GM19467 (cell line): ENCODE results near the gene FAHD1.

Experiments used
- ATAC-seq: cut with Tn5 transposase; IDR thresholded peaks from one replicate; pipeline ENCODE4 v1.9.1; 2021; ENCODE audit warnings: mild to moderate bottlenecking, moderate library complexity; ENCODE audit not compliant: unreplicated experiment

The FAHD1 gene

DNA sequence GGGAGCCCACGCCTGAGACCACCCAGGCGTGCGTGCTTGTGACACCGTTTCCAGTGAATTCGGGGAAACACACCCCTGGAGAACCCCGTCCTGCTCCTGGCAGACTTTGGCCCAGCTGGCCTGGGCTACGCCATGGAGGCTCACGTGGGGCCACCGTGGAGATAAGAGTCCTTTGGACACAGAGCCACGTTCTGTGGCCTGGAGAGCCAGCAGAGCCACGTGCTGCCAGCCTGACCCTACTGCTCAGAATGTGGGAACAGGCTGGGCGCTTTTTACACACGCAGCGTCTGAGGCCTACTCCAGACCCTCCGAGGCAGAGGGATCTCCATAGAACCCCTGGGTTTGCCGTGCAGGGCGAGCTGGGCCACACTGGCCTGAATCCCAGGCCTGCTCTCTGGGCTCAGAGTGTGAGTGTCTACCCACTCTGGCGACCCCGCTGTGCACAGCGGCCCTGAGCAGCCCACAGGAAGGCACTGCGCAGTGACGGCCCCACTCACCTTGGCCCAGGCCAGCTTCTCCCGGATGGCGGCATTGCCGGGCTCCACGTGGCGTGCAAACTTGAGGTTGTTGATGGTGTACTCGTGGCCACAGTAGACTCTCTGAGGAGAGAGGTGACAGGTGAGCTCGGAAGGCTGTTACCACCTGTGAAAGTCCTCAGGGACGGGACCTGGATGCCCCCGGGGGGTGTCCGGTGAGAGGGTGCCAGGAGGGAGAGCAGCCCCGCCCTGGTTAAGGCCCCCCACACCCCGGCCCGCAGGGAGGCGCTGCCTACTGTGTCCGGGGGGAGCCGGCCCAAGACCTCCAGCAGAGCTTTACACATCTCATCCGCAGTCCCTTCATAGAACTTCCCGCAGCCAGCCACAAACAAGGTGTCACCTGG is 10.4 kb upstream of the FAHD1 start:
- ATAC-seq = no peak

DNA sequence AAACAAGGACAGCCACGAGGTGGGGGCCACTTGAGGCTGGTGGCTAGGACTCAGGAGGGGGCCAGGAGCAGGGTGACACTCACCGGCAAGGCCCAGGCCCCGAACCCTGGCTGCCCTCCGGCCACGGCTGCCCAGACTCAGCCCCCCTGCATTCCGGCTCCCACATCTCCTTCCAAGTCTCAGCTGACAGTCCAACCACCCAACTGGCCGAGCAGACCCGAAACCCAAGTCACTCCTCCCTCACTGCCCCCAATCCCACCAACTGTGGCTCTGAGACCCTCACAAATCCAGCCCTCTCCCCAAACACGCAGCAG is 9.8 kb upstream of the FAHD1 start:
- ATAC-seq = no peak

DNA sequence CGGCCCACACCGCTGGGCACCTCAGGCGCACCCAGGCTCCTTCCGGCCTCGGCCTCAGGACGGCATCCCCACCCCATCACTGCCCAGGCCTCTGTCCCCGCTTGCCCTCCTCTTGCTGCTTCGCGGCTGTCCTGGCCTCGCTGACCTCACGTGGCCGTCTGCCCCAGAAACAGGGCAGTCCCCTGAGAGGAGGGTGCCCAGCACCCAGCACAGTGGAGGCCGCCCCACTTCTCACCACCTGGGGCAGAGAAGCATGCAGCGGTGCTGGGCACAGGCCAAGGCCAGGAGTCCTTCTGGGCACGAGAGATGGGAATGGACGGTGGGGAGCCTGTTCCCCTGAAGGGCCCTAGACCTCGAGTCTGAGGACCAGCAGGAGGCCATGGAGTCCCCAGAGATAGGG is 9.3 kb upstream of the FAHD1 start:
- ATAC-seq = no peak

DNA sequence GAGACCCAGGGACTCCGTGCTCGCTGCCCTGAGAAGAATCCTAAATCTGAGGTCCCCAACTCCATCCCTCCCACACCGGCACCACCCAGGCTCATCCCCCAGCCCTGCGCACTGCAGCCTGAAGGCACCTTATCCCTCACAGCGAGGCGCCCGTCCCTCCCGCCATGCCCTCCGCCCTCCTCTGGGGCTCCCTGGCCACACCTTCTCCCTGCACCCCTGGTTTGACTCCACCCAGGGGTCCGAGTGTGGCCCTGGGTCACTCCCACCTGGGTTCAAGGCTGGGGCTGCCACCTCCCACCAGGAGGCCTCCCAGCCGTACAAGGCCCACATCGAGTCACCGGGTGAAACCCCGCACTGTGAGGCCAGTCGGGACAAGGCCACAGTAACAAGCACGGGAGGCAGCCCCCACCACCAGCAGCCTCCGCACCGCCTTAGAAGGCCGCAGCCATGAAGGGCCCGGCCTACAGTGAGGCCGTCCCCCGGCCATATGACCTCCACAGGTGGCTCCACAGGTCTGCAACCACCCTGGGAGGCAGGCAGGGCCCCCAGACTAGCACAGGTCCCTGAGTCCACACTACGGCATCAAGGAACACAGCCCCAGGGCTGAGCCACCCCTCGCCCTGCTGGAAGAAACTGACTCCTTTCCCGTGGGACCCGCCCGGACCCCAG is 8.7 kb upstream of the FAHD1 start:
- ATAC-seq = no peak

DNA sequence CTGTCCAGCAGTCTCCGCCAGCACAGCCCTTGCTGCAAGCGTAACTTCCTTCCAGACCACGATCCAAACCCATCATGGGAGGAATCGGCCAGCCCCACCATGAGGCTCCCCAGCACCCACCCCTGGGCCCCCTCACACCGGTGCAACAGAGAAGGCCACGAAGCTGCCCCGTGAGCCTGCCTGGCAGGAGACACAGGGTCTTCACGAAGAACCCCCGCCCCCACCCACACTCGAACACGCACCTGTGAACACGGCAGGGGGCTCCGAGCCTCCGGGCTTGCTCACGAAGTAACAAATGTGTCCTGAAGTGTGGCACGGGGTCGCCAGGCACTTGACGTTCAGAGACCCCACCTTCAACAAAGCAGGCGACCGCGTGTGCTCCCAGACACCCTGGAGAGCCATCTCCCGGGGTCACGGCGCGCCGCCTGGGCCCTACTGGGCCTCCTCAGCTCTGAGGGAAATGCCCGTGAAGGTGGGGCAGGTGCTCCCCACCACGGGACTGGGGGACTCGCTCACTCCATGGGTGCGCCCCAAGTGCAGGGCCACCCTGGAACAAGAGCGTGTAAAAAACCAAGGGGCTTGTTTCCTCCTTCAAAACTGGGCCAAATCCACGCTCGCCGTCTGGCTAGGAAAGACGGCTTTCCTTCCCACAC is 8.0 kb upstream of the FAHD1 start:
- no peak for ATAC-seq

DNA sequence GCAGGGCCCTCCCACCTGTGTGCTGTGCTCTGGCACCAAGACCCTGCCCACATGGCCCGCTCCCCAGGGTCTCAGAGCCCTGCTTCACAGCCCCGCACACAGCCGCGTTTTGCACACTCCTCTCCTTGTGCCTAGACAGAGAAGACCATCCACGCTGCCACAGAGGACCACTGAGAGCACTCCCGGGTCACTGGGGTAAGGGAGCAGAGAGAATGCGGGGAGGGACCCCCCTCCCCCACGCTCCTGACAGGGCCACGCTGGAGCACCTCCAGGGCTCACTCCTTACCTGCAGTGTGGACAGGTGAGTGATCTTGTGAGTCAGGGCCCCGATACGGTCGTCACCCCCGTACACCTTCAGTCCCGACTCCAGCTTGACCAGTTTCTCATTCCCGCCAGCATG is 7.4 kb upstream of the FAHD1 start:
- no peak for ATAC-seq

DNA sequence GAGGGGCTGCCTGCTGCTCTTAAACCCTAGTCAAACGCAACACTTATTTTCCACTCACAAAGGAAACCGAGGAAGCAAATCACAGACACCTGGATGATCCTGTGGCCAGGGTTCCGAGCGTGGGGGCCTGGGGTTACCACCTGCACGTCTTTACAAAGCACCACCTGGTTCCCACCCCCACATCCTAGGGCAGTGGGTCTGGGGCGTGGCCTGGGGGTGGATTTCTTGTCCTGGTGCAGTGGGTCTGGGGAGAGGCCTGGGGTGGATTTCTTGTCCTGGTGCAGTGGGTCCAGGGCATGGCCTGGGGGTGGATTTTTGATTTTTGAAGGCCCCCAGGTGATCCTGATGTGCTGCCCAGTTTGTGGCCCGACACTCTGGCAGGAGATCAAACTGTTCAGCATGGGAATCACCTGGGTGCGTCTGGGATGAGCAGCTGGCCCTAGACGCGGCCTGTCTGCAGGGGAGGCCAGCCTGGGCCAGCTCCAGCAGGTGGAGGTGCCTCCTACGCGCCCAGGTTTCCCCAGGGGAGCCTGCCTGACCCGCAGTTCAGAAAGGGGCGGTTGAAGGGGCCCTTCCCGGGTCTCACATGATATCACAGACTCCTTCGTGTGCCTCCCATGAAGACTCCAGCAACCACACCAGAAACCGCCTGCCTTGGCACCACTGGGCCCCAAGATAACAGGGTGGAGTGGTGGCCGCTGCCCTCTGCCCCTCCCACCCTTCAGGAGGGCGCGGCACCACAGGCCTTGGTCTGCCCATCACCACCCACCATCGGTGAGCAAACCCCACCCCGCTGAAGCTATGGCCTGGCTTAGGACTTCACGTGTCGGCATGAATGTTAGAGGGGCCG is 6.7 kb upstream of the FAHD1 start:
- ATAC-seq = no peak

DNA sequence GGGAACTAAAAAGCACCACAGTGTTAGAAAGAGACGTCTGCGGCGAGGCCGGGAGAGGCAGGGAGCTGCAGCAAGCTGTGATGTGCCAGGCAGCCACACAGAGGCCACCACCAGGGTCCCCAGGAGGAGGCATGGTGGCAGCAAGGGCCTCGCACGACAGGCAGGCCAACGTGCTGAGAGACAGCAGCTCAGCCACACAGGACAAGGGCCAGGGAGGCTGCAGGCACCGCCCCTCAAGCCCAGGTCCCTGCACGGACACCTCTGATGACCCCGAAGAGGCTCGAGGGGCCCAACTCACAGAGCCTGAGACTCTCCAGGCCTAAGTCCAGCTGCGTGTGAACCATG is 6.1 kb upstream of the FAHD1 start:
- no peak for ATAC-seq

DNA sequence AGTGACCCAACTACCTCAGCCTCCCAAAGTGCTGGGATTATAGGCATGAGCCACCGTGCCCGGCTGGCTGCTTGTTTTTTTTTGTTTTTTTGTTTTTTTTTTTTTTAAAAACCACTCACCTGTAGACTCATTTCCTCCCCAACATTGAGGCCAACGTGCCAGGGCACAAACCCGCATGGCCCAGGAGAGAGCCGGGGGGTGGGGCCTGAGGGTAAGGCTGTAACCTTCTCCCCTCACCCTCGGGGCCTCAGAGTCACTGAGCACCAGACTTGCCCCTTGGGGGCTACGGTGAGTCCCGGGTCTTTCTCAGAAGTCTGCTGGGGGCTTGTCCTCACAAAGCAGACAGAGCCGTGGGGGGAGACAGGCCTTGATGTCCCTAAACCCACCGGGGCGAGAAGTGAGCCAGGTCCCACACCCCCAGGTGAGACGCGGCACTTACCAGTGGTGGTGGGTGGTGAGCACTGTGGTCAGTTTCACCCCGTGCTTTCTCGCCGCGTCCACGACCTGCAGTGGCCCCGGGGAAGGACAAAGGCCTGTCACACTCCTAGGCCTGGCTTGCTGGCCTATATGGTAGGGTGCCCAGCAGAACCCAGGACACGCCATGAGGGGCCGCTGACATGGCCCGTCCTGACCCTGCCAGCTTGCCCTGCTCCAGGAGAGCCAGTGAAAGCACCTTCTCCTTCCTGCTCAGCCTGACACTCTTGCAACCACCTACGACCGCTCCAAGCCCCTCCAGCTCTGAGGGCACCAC is 5.0 kb upstream of the FAHD1 start:
- ATAC-seq = no peak

DNA sequence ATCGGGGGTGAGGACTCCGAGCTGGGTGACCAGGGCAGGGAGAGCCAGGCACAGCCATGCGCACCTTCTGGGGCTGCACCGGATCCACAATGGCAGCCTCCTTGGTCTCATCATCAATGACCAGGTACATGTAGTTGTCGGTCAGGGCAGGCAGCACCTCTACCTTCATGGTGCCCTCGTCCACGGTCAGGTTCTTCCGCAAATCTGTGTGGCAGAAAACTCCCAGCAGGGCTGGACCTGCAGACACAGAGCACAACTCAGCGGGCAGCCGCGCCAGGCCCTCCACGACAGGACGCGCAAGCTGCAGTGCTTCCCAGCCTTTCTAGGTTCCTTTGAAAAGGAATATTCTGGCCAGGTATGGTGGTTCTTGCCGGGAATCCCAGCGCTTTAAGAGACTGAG is 4.2 kb upstream of the FAHD1 start:
- ATAC-seq = no peak

DNA sequence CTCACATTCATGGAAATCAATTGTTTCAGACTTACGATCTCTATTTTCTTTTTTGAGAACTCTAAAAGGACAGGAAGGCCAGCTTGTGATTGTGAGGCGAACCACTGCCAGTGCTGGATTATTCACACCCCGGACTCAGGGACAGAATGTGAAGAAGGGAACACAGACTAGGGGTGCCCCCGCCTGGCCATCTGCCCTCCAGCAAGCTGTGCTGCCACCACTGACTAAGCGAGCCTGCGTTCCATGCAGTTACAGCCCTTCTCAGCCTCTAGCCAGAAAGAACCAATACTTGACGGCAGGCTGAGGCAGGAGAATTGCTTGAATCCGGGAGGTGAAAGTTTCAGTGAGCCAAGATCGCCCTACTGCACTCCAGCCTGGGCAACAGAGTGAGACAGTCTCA is 3.2 kb upstream of the FAHD1 start:
- no peak for ATAC-seq

DNA sequence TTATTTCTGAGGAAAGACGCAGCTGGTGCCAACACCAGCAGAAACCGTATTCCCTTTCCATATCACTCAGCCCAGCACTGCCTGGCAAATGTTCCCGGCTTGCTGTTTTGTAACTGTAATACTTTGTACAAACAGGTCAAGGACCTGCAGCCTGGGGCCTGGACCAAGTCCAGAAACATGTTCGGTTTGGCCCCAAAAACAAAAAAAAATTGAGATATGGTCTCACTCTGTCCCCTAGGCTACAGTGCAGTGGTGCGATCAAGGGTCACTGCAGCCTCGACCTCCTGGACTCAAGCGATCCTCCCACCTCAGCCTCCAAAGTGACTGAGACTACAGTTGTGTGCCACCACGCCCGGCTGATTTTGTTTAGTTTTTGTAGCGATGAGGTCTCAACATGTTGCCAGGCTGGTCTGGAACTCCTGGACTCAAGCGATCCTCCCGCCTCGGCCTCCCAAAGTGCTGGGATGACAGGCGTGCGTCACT is 1.6 kb upstream of the FAHD1 start:
- no peak for ATAC-seq

DNA sequence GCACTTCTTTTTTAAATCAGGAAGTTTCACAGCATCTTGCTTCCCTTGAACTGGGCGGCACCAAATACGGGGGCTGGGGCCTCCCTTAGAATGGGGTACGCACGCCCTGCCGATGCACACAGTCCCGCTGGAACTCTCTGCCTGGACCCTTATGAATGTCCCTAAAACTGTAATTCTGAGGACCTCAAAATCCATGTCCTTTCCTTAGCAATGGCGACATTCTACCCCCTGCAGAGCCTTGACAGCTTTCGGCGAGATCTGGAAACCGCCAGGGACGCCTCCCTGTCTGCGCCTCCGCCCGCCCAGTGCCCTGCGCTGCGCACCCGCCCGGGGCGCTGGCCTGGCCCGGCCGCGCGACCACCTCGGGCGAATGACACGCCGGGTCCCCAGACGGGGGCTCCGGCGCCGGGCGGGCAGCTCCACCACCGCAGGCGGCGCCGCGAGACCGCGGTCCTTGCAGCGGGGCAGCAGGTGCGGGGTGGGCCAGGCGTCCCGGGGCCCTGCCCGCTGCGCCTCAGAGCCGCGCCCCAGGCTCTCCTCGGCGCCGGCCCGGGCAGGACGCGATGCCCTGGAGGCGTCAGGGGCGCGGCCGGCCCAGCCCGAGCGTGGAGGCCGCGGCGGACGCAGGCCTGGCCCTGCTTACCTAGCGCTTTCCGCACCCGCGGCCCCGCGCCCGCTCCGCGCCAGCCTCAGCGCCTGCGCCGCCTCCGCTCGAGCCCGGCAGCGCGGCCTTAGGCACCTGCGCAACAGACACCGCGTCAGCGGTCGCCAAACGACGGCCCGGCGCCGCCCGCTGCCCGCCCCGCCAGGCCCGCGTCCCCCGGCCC is 929 bp upstream of the FAHD1 start:
- peak; percentile 48 for ATAC-seq

DNA sequence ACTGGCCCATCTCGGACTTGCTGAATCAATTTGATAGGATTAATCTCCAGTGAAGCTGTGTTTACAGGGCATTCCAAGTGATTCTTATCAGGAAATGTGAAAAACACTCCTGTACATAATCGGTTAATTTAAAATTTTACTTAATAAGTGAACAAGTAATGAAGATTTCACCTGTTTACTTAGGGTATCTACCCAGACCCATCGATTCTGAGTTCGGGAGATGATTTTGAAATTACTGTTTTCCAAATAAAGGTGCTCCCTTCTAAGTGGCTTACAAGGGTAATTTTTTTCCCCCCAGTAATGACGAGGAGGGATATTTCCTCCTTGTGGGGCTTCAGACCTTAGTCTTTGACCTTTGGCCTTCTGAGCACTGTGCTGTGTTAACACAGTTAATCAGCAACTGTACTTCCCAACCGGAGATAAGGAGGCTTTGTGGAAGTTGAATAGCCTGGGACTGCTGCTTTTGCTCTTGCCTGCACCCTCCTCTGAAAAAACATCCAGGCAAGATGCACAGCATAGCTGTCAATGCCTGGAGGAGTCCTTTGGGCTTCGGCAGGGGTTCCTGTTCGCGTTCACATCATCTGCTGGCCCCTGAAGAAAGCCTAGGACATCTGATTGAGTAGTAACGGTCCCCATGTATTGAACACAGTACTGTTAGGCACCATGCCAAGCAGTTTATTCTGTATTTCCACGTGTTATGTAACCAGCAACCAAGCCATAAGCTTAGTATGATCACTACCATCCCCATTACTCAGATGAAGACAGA is 1.8 kb downstream of the FAHD1 start:
- no peak for ATAC-seq

DNA sequence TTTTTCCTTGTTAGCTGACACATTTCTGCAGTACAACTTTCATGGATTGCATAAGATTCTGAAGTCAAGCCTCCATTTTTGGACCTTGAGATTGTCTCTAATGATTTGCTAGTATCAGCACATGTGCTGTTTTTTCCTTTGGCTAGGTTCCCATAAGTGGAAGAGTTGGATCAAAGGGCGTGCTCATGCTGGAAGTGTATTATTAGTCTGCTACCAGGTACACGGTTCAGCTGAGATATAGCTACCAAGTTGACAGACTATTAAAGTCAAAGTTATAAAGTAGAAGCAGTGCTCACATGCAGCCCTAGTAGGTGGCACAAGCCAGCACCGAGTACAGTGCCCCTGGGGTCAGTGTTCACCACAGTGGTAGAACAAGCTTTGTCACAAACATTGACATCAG is 3.2 kb downstream of the FAHD1 start:
- no peak for ATAC-seq

DNA sequence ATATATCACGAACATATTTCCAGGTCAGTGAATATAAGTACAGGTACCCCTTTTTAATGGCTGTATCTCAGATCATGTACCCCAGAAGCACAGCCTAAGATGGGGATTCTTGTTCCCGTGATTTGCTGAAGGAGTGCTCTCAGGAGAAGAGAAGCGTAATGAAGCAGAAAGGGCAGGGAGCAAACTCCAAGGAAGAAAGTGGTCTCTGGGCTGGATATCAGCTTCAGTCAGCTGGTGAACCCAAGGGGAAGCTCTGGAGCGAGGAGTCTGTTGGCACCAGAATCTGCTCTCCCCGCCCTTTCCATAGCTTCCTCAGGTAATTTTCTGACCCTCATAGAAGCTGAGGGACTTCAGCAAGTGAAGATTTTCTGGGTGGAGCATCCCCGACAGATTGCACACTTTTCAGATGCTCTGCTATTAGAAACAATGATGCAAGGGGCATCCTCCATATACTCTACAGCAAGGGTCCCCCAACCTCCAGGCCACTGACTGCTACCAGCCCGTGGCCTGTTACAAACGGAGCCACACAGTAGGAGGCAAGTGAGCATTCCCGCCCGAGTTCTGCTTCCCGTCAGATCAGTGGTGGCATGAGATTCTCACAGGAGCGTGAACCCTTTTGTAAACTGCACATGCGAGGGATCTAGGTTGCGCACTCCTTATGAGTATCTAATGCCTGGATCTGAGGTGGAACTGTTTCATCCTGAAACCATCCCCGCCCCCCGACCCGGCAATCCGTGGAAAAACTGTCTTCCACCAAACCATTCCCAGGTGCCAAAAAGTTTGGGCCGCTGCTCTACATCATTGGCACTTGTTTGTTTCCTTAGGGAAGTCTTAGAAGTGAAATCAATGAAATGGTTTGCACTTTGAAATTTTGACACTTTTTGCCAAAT is 4.4 kb downstream of the FAHD1 start:
- no peak for ATAC-seq

DNA sequence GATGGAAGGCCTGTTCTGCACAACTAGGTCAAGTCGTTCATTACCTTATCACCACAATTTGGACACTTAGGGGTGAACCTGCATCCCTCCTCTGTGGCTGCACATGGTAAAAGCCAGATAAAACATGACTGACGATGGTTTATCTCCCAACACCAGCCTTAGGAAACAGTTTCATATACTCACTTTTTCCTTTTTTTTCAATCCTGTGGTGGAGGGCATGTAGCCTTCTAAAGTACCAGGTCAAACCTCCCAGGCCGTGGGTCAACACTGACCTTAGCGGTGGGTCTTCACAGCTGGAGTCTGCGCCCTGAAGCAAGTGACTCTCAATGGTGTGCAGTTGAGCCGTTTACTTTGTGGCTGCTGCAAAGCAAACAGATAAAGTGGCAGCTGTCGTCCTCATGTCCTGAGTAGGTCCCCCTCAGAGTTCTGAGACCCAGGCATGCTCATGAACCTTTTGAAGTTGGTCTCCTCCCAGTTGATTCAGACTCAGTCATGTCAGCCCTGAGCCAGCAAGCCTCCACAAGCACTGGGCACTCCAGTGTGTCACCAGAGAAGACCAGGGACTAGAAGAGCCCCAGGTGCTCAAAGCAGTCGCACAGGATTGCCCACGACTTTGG is 5.9 kb downstream of the FAHD1 start:
- no peak for ATAC-seq
